ENCODE results near the gene C14orf180.

DNA sequence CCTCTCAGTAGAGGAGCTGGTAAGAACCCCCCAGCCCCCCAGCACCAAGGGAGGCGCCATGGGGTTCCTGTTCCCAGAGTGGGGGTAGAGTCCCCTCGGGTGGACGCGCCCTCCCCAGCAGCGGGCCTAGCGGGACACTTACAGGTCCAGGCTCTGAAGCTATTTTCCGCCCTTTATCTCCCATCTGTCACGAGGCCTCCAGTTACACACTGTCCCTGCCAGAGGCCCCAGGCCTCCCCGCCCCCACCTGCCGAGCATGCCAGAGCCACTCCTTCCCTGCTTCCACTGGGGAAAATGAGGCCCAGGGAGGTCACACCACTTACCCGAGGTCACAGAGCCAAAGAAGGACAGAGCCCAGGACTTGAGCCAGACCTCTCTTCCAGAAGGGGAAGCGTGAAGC is 3.1 kb downstream of the C14orf180 start:
- TF ChIP-seq, protein P1, sequence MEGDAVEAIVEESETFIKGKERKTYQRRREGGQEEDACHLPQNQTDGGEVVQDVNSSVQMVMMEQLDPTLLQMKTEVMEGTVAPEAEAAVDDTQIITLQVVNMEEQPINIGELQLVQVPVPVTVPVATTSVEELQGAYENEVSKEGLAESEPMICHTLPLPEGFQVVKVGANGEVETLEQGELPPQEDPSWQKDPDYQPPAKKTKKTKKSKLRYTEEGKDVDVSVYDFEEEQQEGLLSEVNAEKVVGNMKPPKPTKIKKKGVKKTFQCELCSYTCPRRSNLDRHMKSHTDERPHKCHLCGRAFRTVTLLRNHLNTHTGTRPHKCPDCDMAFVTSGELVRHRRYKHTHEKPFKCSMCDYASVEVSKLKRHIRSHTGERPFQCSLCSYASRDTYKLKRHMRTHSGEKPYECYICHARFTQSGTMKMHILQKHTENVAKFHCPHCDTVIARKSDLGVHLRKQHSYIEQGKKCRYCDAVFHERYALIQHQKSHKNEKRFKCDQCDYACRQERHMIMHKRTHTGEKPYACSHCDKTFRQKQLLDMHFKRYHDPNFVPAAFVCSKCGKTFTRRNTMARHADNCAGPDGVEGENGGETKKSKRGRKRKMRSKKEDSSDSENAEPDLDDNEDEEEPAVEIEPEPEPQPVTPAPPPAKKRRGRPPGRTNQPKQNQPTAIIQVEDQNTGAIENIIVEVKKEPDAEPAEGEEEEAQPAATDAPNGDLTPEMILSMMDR (conservative IDR thresholded peaks at IDR 0.05 in 1 of 2, IDR thresholded peaks at IDR 0.05 in 1 of 2; ENCODE audit: extremely low read depth in 1 of 2, insufficient read depth in 1 of 2, low read depth in 1 of 2, low read length in 2 of 2) = no peak
- no peak for TF ChIP-seq EZH2 (IDR thresholded peaks at IDR 0.05; ENCODE audit: borderline replicate concordance, low read length)
